Left lung (tissue), 10 donors: ENCODE results near the gene SLC47A1. TPM values are rescaled to one million over a fixed set of nuclear protein-coding genes. Genes with fewer than 3 reads are reported as not detected.

Source experiments
- ATAC-seq: fragments of 200-7000 bp; cut with Tn5 transposase; one replicate; pipeline ENCODE4 v1.9.1; 2020; ENCODE audit warnings: moderate library complexity
- DNase-seq, 4 donors: peaks; one replicate each; pipeline ENCODE4 v3.0.0-alpha.2; 2013 to 2020
- H3K27ac ChIP-seq, 2 donors: fragments of 200-600 bp; sonication (generic) in 1 of 2; one replicate each; pipeline versions ENCODE4 v1.5.0 to v1.8.0; 2020 to 2021
- H3K27me3 ChIP-seq, 2 donors: fragments of 200-600 bp; sonication (generic) in 1 of 2; one replicate each; pipeline versions ENCODE4 v1.5.0 to v1.8.0; 2020 to 2021
- H3K36me3 ChIP-seq, 2 donors: fragments of 200-600 bp; sonication (generic) in 1 of 2; one replicate each; pipeline versions ENCODE4 v1.5.0 to v1.8.0; 2020 to 2021
- H3K4me1 ChIP-seq, 2 donors: fragments of 200-600 bp; one replicate each; pipeline ENCODE4 v1.8.0; 2021
- H3K4me3 ChIP-seq, 2 donors: fragments of 200-600 bp; sonication (generic) in 1 of 2; one replicate each; pipeline versions ENCODE4 v1.5.0 to v1.8.0; 2020 to 2021; ENCODE audit warnings: mild to moderate bottlenecking in 1 of 2
- H3K9me3 ChIP-seq, 2 donors: fragments of 200-600 bp; sonication (generic) in 1 of 2; one replicate each; pipeline versions ENCODE4 v1.5.0 to v1.8.0; 2020 to 2021
- CTCF ChIP-seq, 2 donors: fragments of 200-600 bp; sonication (generic) in 1 of 2; IDR thresholded peaks; one replicate each; pipeline versions ENCODE4 v1.5.0 to v1.8.0; 2021; ENCODE audit warnings: antibody characterized with exemption in 2 of 2
- intact Hi-C, 2 donors: fragments of 100-400 bp; cut with DNase I; formaldehyde crosslinking; loops; one replicate each; pipeline versions ENCODE4 v1.11.2 to v1.14.2; 2022
- polyA plus RNA-seq, 6 donors: library from polyadenylated mRNA; unstranded; fragments of 120-200 nt; gene quantifications; one replicate each; pipeline ENCODE4 v1.2.1, GENCODE V29; 2013; ENCODE audit not compliant: insufficient read length in 6 of 6
- total RNA-seq, 2 donors: library from RNA; stranded (reverse); fragmentation: NEBNext Ultra II Directional; extraction: Animal tissue kit (Norgen Biotek cat#: 25700); gene quantifications; one replicate each; pipeline ENCODE4 v1.2.1, GENCODE V29; 2021
- donor health status: DM: no; HTN: yes; CAD: no.
- donor health status: DM: no; HTN: no; CAD: no.

SLC47A1 gene
- total and polyA plus RNA-seq, 8 donors, result 1.0 to 16.2 (median 1.8) TPM

GRCh38 chr17:19626079-19626478 lies 92.4 kb downstream of the SLC47A1 start:
- Histone ChIP-seq H3K4me1 (no peaks in the 10 kb centered on the region), H3K27ac (no peak overlapping the region), H3K9me3 (peaks cover 0 to 4% of the 10 kb centered on the region in 2 donors), H3K4me3 (no peak overlapping the region), H3K27me3 (no peaks in the 10 kb centered on the region), H3K36me3 (no peaks in the 10 kb centered on the region)
- no peak for TF ChIP-seq CTCF (IDR thresholded peaks at IDR 0.05)
- ATAC-seq, result no peak
- intact Hi-C loops, result no loop called here
- no peak for DNase-seq

Other genes with a start within 250 kb of the SLC47A1 start
- 10 to 100 TPM; 11.4 to 14.1 TPM for gene B9D1, start 171.1 kb upstream of the SLC47A1 start, total RNA-seq
- gene B9D1, start 171.1 kb upstream of the SLC47A1 start, polyA plus RNA-seq, result 10 to 100 TPM; 16.4 to 24.1 (median 22.0) TPM
- 10 to 100 TPM; 23.6 to 33.8 TPM for gene MAPK7, start 155.4 kb upstream of the SLC47A1 start, total RNA-seq
- 10 to 100 TPM; 19.8 to 32.0 (median 24.2) TPM for gene MAPK7, start 155.4 kb upstream of the SLC47A1 start, polyA plus RNA-seq
- gene MFAP4, start 146.7 kb upstream of the SLC47A1 start, total RNA-seq, result 100 to 1,000 TPM in 1 of 2 donors, 10 to 100 TPM in 1; 91.0 to 153 TPM
- 100 to 1,000 TPM; 420 to 601 (median 506) TPM for gene MFAP4, start 146.7 kb upstream of the SLC47A1 start, polyA plus RNA-seq
- gene RNF112, start 122.6 kb upstream of the SLC47A1 start, total RNA-seq, result 1 to 10 TPM; 2.1 to 3.4 TPM
- gene RNF112, start 122.6 kb upstream of the SLC47A1 start, polyA plus RNA-seq, result 1 to 10 TPM; 3.1 to 5.0 (median 3.8) TPM
- gene ALDH3A2, start 114.9 kb downstream of the SLC47A1 start, total RNA-seq, result 100 to 1,000 TPM; 116 to 208 TPM
- gene ALDH3A2, start 114.9 kb downstream of the SLC47A1 start, polyA plus RNA-seq, result 10 to 100 TPM; 57.6 to 79.7 (median 68.3) TPM
- not detected for gene SLC47A2, start 182.7 kb downstream of the SLC47A1 start, total RNA-seq
- under 1 TPM; 0.20 to 0.60 (median 0.41) TPM for gene SLC47A2, start 182.7 kb downstream of the SLC47A1 start, polyA plus RNA-seq
- 1 to 10 TPM; 1.2 to 4.7 TPM for gene ALDH3A1, start 214.4 kb downstream of the SLC47A1 start, total RNA-seq
- gene ALDH3A1, start 214.4 kb downstream of the SLC47A1 start, polyA plus RNA-seq, result under 1 TPM; 0.41 to 0.76 (median 0.65) TPM